CD14-positive monocyte (primary cell): ENCODE results near the gene KIF3A. TPM values are rescaled to one million over a fixed set of nuclear protein-coding genes. Genes with fewer than 3 reads are reported as not detected.
A peak's percentile ranks its signal among the peaks of the same experiment; 100 is the strongest.

ENCODE experiments used
- DNase-seq, 3 donors: peaks; one replicate each; pipeline ENCODE4 v3.0.0-alpha.2; 2011 to 2022
- H2AFZ ChIP-seq: 2 replicates; pipeline ENCODE4 v1.6.0; 2012; ENCODE audit warnings: mild to moderate bottlenecking, low read depth, low read length, inconsistent platforms; ENCODE audit not compliant: insufficient read depth, poor library complexity, severe bottlenecking
- H3K27ac ChIP-seq, 2 donors: 1 replicate in 1 of 2; 2 replicates in 1 of 2; pipeline ENCODE4 v1.5.1; 2012 to 2013; ENCODE audit warnings: low read length in 2 of 2, control low read depth in 1 of 2, inconsistent platforms in 1 of 2, low read depth in 1 of 2, mild to moderate bottlenecking in 1 of 2
- H3K27me3 ChIP-seq, 2 donors: one replicate each; pipeline versions ENCODE4 v1.6.0 to v1.6.1; 2011 to 2013; ENCODE audit warnings: low read length in 2 of 2; ENCODE audit not compliant: control insufficient read depth in 2 of 2, insufficient read depth in 2 of 2
- H3K36me3 ChIP-seq, 2 donors: replicated peaks in 1 of 2; 1 replicate in 1 of 2; 2 replicates in 1 of 2; pipeline versions ENCODE4 v1.5.1 to v1.6.1; 2012 to 2013; ENCODE audit warnings: low read length in 2 of 2, control low read depth in 1 of 2, inconsistent platforms in 1 of 2, mild to moderate bottlenecking in 1 of 2; ENCODE audit not compliant: insufficient read depth in 2 of 2, control insufficient read depth in 1 of 2
- H3K4me1 ChIP-seq, 2 donors: 1 replicate in 1 of 2; 2 replicates in 1 of 2; pipeline versions ENCODE4 v1.5.1 to v1.6.1; 2012 to 2013; ENCODE audit warnings: low read length in 2 of 2, control low read depth in 1 of 2, inconsistent platforms in 1 of 2, mild to moderate bottlenecking in 1 of 2, moderate library complexity in 1 of 2; ENCODE audit not compliant: insufficient read depth in 2 of 2, control insufficient read depth in 1 of 2
- H3K4me2 ChIP-seq: replicated peaks from 2 replicates; pipeline ENCODE3; 2012; ENCODE audit warnings: low read length, moderate library complexity, mild to moderate bottlenecking; ENCODE audit not compliant: poor library complexity, severe bottlenecking; ENCODE audit errors: extremely low read depth
- H3K4me3 ChIP-seq, 3 experiments: fragments of 200-600 bp in 1 of 3; sonication (generic) in 1 of 3; replicated peaks in 1 of 3; 1 replicate in 2 of 3; 2 replicates in 1 of 3; pipeline ENCODE4 v1.5.1; 2011 to 2013; ENCODE audit warnings: low read length in 3 of 3, mild to moderate bottlenecking in 3 of 3, control low read depth in 2 of 3, low read depth in 2 of 3, inconsistent platforms in 1 of 3, moderate library complexity in 1 of 3
- H3K79me2 ChIP-seq: 2 replicates; pipeline ENCODE4 v1.6.0; 2012; ENCODE audit warnings: mild to moderate bottlenecking, control low read depth, inconsistent platforms, low read length, moderate library complexity; ENCODE audit not compliant: insufficient read depth
- H3K9ac ChIP-seq: 2 replicates; pipeline ENCODE4 v1.6.0; 2017; ENCODE audit warnings: low read length, mild to moderate bottlenecking; ENCODE audit not compliant: insufficient read depth, poor library complexity, severe bottlenecking
- H3K9me3 ChIP-seq, 2 donors: replicated peaks in 1 of 2; 1 replicate in 1 of 2; 2 replicates in 1 of 2; pipeline versions ENCODE4 v1.5.1 to v1.6.1; 2012 to 2013; ENCODE audit warnings: low read length in 2 of 2, control low read depth in 1 of 2; ENCODE audit not compliant: control insufficient read depth in 1 of 2, insufficient read depth in 1 of 2
- H4K20me1 ChIP-seq: 2 replicates; pipeline ENCODE4 v1.6.0; 2012; ENCODE audit warnings: mild to moderate bottlenecking, low read length, control low read depth, moderate library complexity; ENCODE audit not compliant: insufficient read depth
- H3K27ac Mint-ChIP-seq, 7 donors: one replicate each; pipeline ENCODE4 v1.8.0; 2020; ENCODE audit warnings: mild to moderate bottlenecking in 7 of 7, mixed read lengths in 7 of 7, moderate library complexity in 6 of 7, inconsistent platforms in 2 of 7
- H3K27me3 Mint-ChIP-seq, 3 donors: one replicate each; pipeline ENCODE4 v1.8.0; 2021 to 2022; ENCODE audit warnings: low read depth in 3 of 3, mild to moderate bottlenecking in 3 of 3, mixed read lengths in 3 of 3, moderate library complexity in 3 of 3, inconsistent platforms in 1 of 3
- H3K36me3 Mint-ChIP-seq, 2 donors: one replicate each; pipeline ENCODE4 v1.8.0; 2020; ENCODE audit warnings: mixed read lengths in 2 of 2, inconsistent platforms in 1 of 2, mild to moderate bottlenecking in 1 of 2
- H3K4me1 Mint-ChIP-seq: one replicate; pipeline ENCODE4 v1.8.0; 2020; ENCODE audit warnings: mild to moderate bottlenecking, mixed read lengths
- H3K4me3 Mint-ChIP-seq, 2 donors: one replicate each; pipeline ENCODE4 v1.8.0; 2020; ENCODE audit warnings: mild to moderate bottlenecking in 2 of 2, mixed read lengths in 2 of 2, moderate library complexity in 1 of 2
- H3K9me3 Mint-ChIP-seq, 7 donors: one replicate each; pipeline ENCODE4 v1.8.0; 2020 to 2022; ENCODE audit warnings: mixed read lengths in 7 of 7, mild to moderate bottlenecking in 6 of 7, moderate library complexity in 6 of 7, inconsistent platforms in 2 of 7
- WGBS: methylation state at CpG from one replicate; pipeline ENCODE4 v1.1.5; 2013; ENCODE audit warnings: missing lambda C conversion rate; ENCODE audit not compliant: insufficient coverage; 5-methylcytosine and 5-hydroxymethylcytosine counted together
- intact Hi-C, 2 donors: fragments of 100-400 bp; cut with micrococcal nuclease; formaldehyde crosslinking; loops; one replicate each; pipeline versions ENCODE4 v1.15.0 to v1.15.1; 2023
- polyA plus RNA-seq, 3 donors: library from polyadenylated mRNA; depleted of rRNA in 1 of 3; unstranded in 2 of 3; stranded (reverse) in 1 of 3; fragments of 300-500 nt in 2 of 3; fragments of >200 nt in 1 of 3; fragmentation: Illumina TruSeq in 2 of 3; gene quantifications; 1 replicate in 2 of 3; 2 replicates in 1 of 3; pipeline ENCODE4 v1.2.3, GENCODE V29; 2012 to 2021
- TF ChIP-seq, protein P1 (sequence below): fragments of 200-600 bp; IDR thresholded peaks from one replicate; pipeline ENCODE4 v1.8.0; 2022; ENCODE audit warnings: antibody characterized with exemption, mild to moderate bottlenecking

KIF3A gene
- polyA plus RNA-seq, 3 donors: 0.68 to 1.3 (median 1.2) TPM

GRCh38 chr5:132667309-132667708 lies 70.0 kb downstream of the KIF3A start:
- Histone ChIP-seq H3K36me3 (no peaks in the 10 kb centered on the region), H3K4me3 (no peak overlapping the region), H3K9ac (no peak overlapping the region), H4K20me1 (no peaks in the 10 kb centered on the region), H2AFZ (no peak overlapping the region), H3K27ac (no peak overlapping the region), H3K9me3 (no peaks in the 10 kb centered on the region), H3K79me2 (no peaks in the 10 kb centered on the region), H3K4me2 (no peak overlapping the region), H3K4me1 (no peaks in the 10 kb centered on the region), H3K27me3 (no peaks in the 10 kb centered on the region)
- DNase-seq: no peak
- H3K27me3 Mint-ChIP-seq: peaks cover 0 to 6% (median 3%) of the 10 kb centered on the region in 3 donors
- H3K4me1 Mint-ChIP-seq: no peaks in the 10 kb centered on the region
- intact Hi-C loops: no loop called here
- H3K27ac Mint-ChIP-seq: peak overlapping the region in 1 of 7 donors; percentile 34
- WGBS: 85% methylated on average over 4 of the region's 10 CpGs
- no peaks in the 10 kb centered on the region for H3K36me3 Mint-ChIP-seq
- no peak overlapping the region for H3K4me3 Mint-ChIP-seq
- peaks cover 0 to 3% (median 0%) of the 10 kb centered on the region in 7 donors for H3K9me3 Mint-ChIP-seq
- TF ChIP-seq, protein P1, sequence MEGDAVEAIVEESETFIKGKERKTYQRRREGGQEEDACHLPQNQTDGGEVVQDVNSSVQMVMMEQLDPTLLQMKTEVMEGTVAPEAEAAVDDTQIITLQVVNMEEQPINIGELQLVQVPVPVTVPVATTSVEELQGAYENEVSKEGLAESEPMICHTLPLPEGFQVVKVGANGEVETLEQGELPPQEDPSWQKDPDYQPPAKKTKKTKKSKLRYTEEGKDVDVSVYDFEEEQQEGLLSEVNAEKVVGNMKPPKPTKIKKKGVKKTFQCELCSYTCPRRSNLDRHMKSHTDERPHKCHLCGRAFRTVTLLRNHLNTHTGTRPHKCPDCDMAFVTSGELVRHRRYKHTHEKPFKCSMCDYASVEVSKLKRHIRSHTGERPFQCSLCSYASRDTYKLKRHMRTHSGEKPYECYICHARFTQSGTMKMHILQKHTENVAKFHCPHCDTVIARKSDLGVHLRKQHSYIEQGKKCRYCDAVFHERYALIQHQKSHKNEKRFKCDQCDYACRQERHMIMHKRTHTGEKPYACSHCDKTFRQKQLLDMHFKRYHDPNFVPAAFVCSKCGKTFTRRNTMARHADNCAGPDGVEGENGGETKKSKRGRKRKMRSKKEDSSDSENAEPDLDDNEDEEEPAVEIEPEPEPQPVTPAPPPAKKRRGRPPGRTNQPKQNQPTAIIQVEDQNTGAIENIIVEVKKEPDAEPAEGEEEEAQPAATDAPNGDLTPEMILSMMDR: no peak

GRCh38 chr5:132666310-132667123 lies 70.8 kb downstream of the KIF3A start:
- no peak for DNase-seq
- no peaks in the 10 kb centered on the region for H3K4me1 Mint-ChIP-seq
- Histone ChIP-seq H3K4me3 (no peak overlapping the region), H3K9me3 (no peaks in the 10 kb centered on the region), H3K9ac (no peak overlapping the region), H3K27ac (no peak overlapping the region), H3K79me2 (no peaks in the 10 kb centered on the region), H2AFZ (no peak overlapping the region), H3K4me2 (no peak overlapping the region), H4K20me1 (no peaks in the 10 kb centered on the region), H3K36me3 (no peaks in the 10 kb centered on the region), H3K27me3 (no peaks in the 10 kb centered on the region), H3K4me1 (no peaks in the 10 kb centered on the region)
- intact Hi-C loops: no loop called here
- H3K27me3 Mint-ChIP-seq: peaks cover 0 to 6% (median 3%) of the 10 kb centered on the region in 3 donors
- WGBS: 99% methylated on average over 10 of the region's 16 CpGs
- TF ChIP-seq, protein P1: no peak
- no peaks in the 10 kb centered on the region for H3K36me3 Mint-ChIP-seq
- no peak overlapping the region for H3K27ac Mint-ChIP-seq
- H3K4me3 Mint-ChIP-seq: no peak overlapping the region
- peaks cover 0 to 3% (median 0%) of the 10 kb centered on the region in 7 donors for H3K9me3 Mint-ChIP-seq
